Ascending aorta (tissue), 2 donors: ENCODE results near the gene HDAC9. TPM values are rescaled to one million over a fixed set of nuclear protein-coding genes. Genes with fewer than 3 reads are reported as not detected.

Source experiments
- DNase-seq, 2 donors: peaks; one replicate each; pipeline ENCODE4 v3.0.0-alpha.2; 2019; ENCODE audit warnings: low spot score in 2 of 2
- H3K27ac ChIP-seq, 2 donors: fragments of 200-600 bp; sonication (generic); one replicate each; pipeline ENCODE4 v1.5.1; 2016 to 2017; ENCODE audit warnings: mild to moderate bottlenecking in 1 of 2
- H3K27me3 ChIP-seq: fragments of 200-600 bp; sonication (generic); one replicate; pipeline ENCODE4 v1.5.1; 2017
- H3K36me3 ChIP-seq, 2 donors: fragments of 200-600 bp; sonication (generic); one replicate each; pipeline ENCODE4 v1.5.1; 2016
- H3K4me1 ChIP-seq, 2 donors: fragments of 200-600 bp; sonication (generic); one replicate each; pipeline ENCODE4 v1.5.1; 2016 to 2017; ENCODE audit warnings: mild to moderate bottlenecking in 1 of 2
- H3K4me3 ChIP-seq, 2 donors: fragments of 200-600 bp; sonication (generic); one replicate each; pipeline ENCODE4 v1.5.1; 2016 to 2017; ENCODE audit warnings: mild to moderate bottlenecking in 1 of 2
- H3K9me3 ChIP-seq, 2 donors: fragments of 200-600 bp; sonication (generic); one replicate each; pipeline ENCODE4 v1.5.1; 2016
- CTCF ChIP-seq, 3 experiments: fragments of 200-600 bp in 2 of 3; fragments of 450-650 bp in 1 of 3; sonication (generic) in 2 of 3; IDR thresholded peaks; one replicate each; pipeline ENCODE4 v1.5.1; 2016 to 2019; ENCODE audit warnings: antibody characterized with exemption in 3 of 3, mild to moderate bottlenecking in 1 of 3, moderate library complexity in 1 of 3
- intact Hi-C: fragments of 100-400 bp; cut with DNase I; formaldehyde crosslinking; loops from one replicate; pipeline ENCODE4 v1.15.1; 2023
- total RNA-seq: library from RNA; depleted of rRNA; stranded (reverse); fragments of >200 nt; gene quantifications from one replicate; pipeline ENCODE4 v1.1.0, GENCODE V29; 2016

HDAC9 gene
- total RNA-seq, 1 donor from 2014 or later = 33.4 TPM

- TF ChIP-seq CTCF (IDR thresholded peaks at IDR 0.05) = peak; percentile 65 to 95 (median 92)
- intact Hi-C loops = loop anchor here (1.0 to 10.0 kb wide), 4 partner anchors 39 to 314 kb away; partner anchors contain the start of gene HDAC9
Measured at GRCh38 chr7:18666107-18666728, 170.7 kb downstream of the HDAC9 start.

GRCh38 chr7:18667466-18667865 is 171.9 kb downstream of the HDAC9 start:
- H3K27ac ChIP-seq = peak overlapping the region in 1 of 2 donors; percentile 42
- TF ChIP-seq CTCF (IDR thresholded peaks at IDR 0.05) = no peak
- no peaks in the 10 kb centered on the region for H3K9me3 ChIP-seq
- H3K4me3 ChIP-seq = peak overlapping the region in 1 of 2 donors; percentile 23
- H3K27me3 ChIP-seq = no peaks in the 10 kb centered on the region
- intact Hi-C loops = loop anchor here (2.0 to 10.0 kb wide), 3 partner anchors 40 to 173 kb away; partner anchors contain the start of gene HDAC9
- H3K4me1 ChIP-seq = peaks cover 0 to 13% of the 10 kb centered on the region in 2 donors
- no peak for DNase-seq
- no peaks in the 10 kb centered on the region for H3K36me3 ChIP-seq

More at GRCh38 chr7:18666107-18666728, 170.7 kb downstream of the HDAC9 start:
- H3K27ac ChIP-seq = no peak overlapping the region
- no peaks in the 10 kb centered on the region for H3K27me3 ChIP-seq
- H3K9me3 ChIP-seq = no peaks in the 10 kb centered on the region
- H3K4me1 ChIP-seq = peaks cover 0 to 15% of the 10 kb centered on the region in 2 donors
- H3K36me3 ChIP-seq = no peaks in the 10 kb centered on the region
- DNase-seq = peak; percentile 11 to 87
- H3K4me3 ChIP-seq = no peak overlapping the region

GRCh38 chr7:18671176-18671575 is 175.6 kb downstream of the HDAC9 start:
- intact Hi-C loops = no loop called here
- no peak overlapping the region for H3K27ac ChIP-seq
- H3K9me3 ChIP-seq = no peaks in the 10 kb centered on the region
- H3K4me1 ChIP-seq = peaks cover 0 to 13% of the 10 kb centered on the region in 2 donors
- no peaks in the 10 kb centered on the region for H3K36me3 ChIP-seq
- H3K4me3 ChIP-seq = no peak overlapping the region
- no peaks in the 10 kb centered on the region for H3K27me3 ChIP-seq
- TF ChIP-seq CTCF (IDR thresholded peaks at IDR 0.05) = no peak
- DNase-seq = no peak

- DNase-seq = no peak
- Histone ChIP-seq H3K9me3 (no peaks in the 10 kb centered on the region), H3K4me1 (no peaks in the 10 kb centered on the region), H3K4me3 (no peak overlapping the region), H3K27ac (no peak overlapping the region), H3K27me3 (no peaks in the 10 kb centered on the region), H3K36me3 (peaks cover 0 to 4% of the 10 kb centered on the region in 2 donors)
- no peak for TF ChIP-seq CTCF (IDR thresholded peaks at IDR 0.05)
- intact Hi-C loops = no loop called here
Measured at GRCh38 chr7:18675579-18675978, 180.0 kb downstream of the HDAC9 start.

- peaks cover 0 to 4% of the 10 kb centered on the region in 2 donors for H3K36me3 ChIP-seq
- H3K4me1 ChIP-seq = peaks cover 0 to 2% of the 10 kb centered on the region in 2 donors
- H3K27ac ChIP-seq = no peak overlapping the region
- no peak overlapping the region for H3K4me3 ChIP-seq
- no peaks in the 10 kb centered on the region for H3K27me3 ChIP-seq
- H3K9me3 ChIP-seq = no peaks in the 10 kb centered on the region
- intact Hi-C loops = no loop called here
- no peak for TF ChIP-seq CTCF (IDR thresholded peaks at IDR 0.05)
- DNase-seq = no peak
Measured at GRCh38 chr7:18679261-18679660, 183.7 kb downstream of the HDAC9 start.
